ENCODE data around the gene TAS2R4.
"Not testable (repeated sequence)": the region's sequence is repeated elsewhere in the genome, so short reads cannot be mapped to it uniquely, and the experiment has no call there.

The TAS2R4 gene, protein sequence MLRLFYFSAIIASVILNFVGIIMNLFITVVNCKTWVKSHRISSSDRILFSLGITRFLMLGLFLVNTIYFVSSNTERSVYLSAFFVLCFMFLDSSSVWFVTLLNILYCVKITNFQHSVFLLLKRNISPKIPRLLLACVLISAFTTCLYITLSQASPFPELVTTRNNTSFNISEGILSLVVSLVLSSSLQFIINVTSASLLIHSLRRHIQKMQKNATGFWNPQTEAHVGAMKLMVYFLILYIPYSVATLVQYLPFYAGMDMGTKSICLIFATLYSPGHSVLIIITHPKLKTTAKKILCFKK

DNA sequence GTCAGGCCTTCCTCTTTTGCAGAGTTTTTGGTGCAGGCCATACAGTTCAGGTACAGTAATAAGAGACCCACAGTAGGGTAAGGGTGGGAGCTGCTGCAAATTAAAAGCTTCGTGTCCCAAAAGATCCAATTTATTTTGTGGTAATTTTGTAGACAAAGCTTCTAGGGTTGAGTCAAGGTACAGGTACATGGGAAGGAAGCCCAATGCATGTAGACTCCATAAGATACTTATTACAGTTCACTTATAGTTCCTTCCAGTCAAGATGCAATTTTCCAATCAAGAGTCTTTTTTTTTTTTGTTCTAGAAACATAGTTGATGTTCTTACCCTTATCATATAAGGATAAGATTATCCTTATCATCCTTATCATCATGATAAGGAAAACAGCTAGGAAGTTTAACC is at the start of gene TAS2R4:
TSS of gene TAS2R4 (plus strand) at position 301 of the 400 bp plus-strand sequence. CDS start 1,815 bp downstream, outside the sequence.
- DNase-seq (ENCODE audit: low read depth, low spot score), result no peak

DNA sequence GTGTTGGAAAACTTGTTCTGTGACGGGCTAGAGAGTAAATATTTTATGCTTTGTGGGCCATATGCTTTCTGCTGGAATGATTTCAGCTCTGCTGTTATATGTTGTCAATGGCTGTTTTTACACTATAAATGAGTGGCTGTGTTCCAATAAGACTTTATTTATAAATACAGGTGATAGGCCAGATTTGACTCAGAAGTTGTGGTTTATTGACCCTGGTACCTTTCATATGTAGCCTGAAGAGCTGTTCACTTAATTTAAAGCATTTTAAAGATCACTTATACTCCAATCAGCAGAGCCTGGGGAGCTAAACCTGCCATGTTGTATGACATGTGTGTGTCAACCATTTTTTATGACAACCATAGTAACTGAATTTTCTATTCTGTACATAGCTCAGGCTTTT is 47.5 kb upstream of the TAS2R4 start:
- DNase-seq (ENCODE audit: low read depth, low spot score), result no peak

DNA sequence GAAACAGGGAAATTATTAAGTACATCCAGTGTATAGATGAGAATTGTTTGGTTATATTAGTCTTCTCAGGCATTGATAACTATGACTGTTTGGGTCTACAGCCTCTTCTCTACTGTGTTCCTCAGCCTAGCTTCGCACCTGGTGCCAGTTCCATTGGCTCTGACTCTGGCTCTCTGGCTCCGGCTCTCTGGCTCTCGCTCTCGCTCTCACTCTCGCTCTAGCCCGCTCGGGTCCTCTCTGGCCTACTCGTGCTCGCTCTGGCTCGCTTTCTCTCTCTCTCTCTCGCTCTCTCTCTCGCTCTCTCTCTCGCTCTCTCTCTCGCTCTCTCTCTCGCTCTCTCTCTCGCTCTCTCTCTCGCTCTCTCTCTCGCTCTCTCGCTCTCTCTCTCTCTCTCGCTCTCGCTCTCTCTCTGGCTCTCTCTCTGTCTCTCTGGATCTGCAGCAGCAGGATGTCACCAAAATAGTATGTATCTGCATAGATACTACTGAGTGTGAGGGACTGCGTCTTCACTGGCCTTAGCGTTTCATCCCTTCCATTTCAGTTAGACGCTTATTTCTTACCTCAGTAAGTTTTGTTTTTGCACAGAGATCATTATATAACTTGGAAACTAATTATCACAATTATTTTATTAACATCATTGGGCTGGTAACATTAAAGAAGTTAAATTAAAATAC is 44.9 kb upstream of the TAS2R4 start:
- DNase-seq (ENCODE audit: low read depth, low spot score), result no peak

DNA sequence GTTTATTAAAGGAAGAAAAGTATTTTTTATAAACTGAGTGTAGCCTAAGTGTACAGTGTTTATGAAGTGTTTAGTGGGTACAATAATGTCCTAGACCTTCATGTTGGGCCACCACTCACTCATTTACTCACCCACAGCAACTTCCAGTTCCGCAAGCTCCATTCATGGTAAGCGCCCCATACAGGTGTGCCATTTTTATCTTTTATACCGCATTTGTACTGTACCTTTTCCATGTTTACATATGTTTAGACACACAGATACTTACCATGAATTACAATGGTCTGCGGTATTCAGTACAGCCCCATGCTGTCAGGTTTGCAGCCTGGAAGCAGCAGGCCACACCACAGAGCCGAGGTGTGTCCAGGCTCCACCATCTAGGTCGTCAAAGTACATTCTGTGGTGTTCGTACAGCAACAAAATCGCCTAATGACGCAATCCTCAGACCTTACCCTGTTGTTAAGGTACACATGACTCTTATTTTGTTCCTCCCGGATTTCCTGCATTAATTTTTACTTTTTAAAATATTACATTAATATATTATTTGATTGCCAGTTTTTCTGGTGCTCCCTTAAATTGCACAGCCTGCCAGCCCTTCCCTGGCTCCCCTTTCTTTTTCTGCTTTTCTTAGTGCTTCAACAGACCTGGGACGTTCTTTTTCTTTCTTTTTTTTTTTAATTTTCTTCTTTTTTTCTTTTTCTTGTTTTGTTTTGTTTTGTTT is 39.2 kb upstream of the TAS2R4 start:
- no peak for DNase-seq (ENCODE audit: low read depth, low spot score)

DNA sequence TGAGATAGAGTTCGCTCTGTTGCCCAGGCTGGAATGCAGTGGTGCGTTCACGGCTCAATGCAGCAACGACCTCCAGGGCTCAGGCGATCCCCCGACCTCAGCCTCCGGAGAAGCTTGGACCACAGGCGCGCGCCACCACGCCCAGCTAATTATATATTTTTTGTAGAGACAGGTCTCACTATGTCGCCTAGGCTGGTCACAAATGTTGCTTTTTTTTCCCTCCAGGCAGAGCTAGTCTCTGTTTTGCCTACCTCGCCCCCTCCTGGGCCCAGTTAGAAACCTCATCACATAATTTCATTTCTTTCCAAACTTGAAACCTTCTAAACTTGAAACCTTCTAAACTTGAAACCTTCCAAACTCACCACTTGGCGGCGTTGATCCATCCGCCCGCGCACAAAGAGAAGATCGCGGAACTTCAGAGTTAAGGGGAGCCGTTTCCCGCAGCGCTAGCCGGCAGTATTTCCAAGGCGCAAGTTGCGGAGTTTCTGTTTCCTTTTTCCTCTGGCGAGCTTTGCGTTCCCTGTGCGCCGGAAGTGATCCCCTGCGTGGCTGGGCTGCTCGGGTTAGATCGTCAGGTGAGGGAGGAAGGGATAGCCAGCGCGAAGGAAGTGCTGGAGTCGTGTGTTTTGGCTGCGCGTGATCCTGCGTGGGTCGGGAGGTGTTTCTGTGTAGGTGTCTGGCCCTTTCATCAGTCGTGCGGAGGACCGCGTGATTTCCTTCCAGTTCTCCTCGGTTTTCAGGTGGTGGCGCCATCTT is 38.5 kb upstream of the TAS2R4 start, which contains the start of gene SSBP1:
TSS of gene SSBP1 (plus strand) at position 523 of the 756 bp plus-strand sequence. CDS start 809 bp downstream, outside the sequence.
- DNase-seq (ENCODE audit: low read depth, low spot score), result peak; percentile 85

DNA sequence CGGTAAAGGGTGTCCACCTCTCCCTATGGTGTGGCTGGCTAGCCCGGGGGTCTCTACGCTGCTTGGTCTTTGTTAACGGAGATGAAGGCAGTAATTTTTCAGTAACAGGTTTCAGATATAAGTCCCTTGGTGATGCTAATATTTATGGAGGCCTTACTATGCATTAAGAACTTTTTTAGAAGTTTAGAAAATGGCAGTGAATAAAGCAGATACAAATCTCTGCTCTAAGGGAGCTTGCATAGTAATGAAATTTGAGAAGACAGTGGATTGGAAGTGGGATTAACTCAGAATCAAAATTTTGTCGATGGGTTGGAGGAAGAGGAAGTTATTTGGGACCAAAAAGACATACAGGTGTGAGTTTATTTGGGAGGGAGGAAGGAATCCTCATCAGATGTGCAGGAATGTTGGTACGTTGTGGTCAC is 37.9 kb upstream of the TAS2R4 start:
- DNase-seq (ENCODE audit: low read depth, low spot score), result no peak

DNA sequence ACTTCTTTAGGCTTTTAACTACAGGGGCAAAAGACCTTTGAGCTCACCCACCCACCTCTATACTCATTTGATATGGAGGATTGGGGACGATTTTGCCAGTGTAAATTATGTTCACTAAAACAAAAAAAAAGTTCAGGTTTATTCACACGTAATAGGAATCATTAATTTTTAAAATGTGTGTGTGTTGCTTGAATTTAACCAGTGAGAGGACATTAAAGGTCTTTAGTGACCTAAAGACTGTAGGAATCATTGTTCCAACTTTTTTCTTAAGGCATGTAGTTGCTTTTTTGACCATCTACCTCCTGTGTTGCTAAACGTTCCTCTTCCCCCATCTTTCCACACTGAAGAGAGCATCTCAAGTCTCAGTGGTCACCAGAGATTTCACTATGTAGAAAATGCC is 37.2 kb upstream of the TAS2R4 start:
- no peak for DNase-seq (ENCODE audit: low read depth, low spot score)

DNA sequence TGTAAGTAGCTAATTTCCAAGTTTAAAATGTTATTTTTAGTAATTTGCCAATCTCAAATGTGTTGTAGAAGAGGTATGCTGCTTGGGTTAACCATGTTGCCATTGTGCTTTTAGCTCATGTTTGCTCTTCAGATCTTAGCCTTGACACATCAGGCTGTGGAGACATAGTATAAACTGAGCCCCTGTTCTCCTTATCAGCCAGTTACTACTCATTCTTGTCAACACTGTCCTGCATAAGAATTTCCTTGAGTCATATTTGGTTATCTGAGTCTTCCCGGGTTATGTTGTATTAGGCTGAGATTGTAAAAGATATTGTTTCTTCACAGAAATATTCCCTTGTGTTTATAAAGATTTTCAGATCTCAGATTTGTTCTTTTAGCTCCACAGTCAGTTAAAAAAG is 34.2 kb upstream of the TAS2R4 start:
- DNase-seq (ENCODE audit: low read depth, low spot score), result no peak

DNA sequence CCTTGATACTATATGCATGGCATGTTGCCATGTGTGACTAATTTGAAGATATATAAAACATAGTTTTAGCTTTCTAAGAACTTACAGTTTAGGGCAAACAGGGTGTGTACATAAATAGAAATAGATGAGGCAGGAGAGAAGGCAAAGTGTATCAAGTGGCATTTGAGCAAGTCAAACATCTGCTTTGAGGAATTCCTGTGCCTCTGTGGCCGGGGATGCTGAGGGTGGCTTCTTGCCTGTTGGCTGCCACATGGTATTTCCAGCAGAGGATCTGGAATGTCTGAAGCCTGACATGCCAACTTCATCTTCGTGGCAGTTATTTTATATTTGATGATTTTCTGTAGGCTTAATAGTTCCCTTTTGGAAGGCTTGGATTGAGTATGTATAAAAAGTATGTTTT is 32.3 kb upstream of the TAS2R4 start:
- no peak for DNase-seq (ENCODE audit: low read depth, low spot score)

DNA sequence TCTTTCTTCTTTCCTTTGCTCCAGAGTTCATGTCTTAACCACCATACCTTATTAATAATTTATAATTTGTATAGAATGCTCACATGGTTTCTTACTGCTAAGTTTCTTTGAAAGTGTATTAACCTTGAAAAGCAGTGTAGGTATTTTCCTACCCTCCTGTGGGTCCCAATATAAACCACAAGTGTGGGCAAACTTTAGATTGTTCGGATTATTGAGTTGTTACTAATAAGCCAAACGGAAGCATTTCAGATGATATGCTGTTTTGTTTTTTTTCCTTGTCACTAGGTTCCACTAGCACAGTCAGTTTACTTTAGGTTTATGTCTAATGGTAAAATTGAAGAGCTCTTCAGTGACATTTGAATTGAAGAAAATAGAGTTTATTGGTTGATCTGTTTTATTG is 28.1 kb upstream of the TAS2R4 start:
- DNase-seq (ENCODE audit: low read depth, low spot score), result no peak

DNA sequence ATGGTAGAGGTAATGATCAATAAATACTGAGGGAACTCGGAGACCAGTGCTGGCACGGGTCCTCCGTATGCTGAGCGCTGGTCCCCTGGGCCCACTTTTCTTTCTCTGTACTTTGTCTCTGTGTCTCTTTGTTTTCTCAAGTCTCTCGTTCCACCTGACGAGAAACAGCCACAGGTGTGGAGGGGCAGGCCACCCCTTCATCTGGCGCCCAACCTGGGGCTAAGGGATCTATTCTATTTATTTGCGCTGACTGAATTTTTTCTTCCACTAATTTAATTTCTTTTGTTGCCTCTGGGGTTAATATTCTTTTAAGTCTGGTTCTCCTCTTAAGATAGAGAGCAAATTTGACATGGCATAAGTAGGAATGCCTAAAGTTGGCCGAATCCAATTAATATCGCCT is 24.6 kb upstream of the TAS2R4 start:
- not testable (repeated sequence) for DNase-seq (ENCODE audit: low read depth, low spot score)

DNA sequence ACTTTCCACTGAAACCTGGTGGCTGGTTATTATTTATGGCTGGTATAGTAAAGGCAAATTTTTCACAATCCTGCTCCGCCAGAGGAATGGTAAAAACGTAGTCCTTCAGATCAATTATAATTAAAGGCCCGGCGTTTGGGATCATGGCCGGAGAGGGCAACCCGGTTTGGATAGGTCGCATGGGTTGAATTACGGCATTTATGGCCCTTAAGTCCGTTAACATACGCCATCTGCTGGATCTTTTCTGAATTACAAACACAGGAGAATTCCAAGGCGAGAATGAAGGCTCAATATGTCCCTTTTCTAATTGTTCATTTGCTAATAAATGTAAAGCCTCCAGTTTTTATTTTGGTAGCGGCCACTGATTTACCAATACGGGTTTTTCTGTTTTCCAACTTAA is 23.8 kb upstream of the TAS2R4 start:
- no peak for DNase-seq (ENCODE audit: low read depth, low spot score)

DNA sequence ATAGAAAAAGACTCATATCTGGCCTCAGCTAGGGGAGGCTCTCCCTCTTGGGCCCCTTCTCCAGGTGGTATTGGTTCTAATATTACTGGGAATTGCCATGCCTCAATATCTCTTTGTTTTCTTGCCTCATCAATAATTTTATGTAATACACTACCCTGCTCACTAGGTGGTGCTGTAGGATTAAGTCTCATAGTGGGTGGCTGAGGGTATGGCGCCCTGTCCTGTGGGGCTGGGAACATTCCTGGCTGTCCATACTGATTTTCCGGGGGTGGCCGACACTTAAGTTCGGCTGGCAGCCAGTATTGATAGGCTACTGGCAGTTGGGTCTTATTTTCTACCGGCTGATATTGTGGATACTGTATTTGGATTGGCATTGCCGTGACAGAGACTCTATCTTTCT is 21.5 kb upstream of the TAS2R4 start:
- DNase-seq (ENCODE audit: low read depth, low spot score), result no peak

DNA sequence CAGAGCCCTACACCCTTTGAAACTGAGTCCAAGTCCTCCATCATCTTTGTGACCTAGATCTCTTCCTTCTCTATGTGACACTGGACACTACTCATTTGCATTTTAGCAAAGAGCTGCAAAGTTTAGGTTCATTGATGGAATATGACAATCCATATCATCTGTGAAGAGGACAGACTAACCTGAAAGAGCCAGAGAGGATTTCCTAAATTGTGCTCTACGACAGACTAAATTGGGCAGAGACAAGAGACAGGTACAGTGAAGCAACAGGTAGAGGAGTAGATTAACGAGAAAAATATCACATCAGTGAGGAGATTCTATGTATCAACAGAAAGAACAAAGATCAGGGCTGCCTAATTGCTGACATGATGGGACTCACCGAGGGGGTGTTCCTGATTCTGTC is 12.7 kb upstream of the TAS2R4 start, which contains the start of gene TAS2R3:
TSS of gene TAS2R3 (plus strand) at position 301 of the 400 bp plus-strand sequence. CDS start at position 363, 62 bp downstream.
- DNase-seq (ENCODE audit: low read depth, low spot score), result no peak

DNA sequence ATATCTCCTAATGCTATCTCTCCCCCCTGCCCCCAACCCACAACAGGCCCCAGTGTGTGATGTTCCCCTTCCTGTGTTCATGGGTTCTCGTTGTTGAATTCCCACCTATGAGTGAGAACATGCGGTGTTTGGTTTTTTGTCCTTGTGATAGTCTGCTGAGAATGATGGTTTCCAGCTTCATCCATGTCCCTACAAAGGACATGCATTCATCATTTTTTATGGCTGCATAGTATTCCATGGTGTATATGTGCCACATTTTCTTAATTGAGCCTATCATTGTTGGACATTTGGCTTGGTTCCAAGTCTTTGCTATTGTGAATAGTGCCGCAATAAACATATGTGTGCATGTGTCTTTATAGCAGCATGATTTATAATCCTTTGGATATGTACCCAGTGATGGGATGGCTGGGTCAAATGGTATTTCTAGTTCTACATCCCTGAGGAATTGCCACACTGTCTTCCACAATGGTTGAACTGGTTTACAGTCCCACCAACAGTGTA is 6.3 kb upstream of the TAS2R4 start:
- DNase-seq (ENCODE audit: low read depth, low spot score), result not testable (repeated sequence)

DNA sequence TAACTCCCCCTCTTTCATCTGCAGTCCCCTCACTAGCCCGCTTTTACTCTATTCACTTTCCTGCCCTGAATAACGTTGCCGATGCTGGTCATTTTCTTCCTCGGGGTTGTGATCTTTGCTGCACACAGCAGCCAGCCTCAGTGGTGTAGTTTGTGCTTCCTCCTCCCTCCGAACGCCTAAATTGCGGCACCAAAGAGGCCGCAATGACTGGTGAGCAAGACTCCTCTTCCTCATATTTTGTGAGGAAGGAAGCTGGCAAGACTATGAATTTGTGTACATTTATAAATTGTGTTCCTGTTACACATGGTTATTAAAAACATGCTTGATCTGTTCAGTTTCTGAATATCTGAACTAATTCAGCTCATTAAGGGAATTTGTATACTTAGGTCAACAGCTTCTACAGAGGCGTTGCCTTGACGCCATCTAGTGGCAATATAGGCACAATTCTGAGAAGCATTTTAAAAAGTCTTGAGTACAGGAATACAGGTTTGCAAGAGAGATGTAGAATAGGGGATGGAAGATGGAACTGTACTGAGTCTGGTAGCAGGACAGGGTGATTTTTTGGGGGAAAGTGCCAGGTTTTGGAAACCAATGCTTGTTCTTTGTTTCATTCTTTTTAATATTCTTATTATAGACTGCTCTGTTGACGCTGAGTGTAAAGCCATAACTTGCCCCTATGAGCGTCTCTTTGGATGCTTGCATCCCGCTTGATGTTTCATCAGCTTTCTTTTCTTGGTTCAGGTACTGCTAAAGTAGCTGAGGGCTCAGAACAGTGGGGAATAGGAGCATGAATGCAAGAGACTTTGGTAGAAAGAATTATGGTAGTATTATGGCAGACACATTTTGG is 9.5 kb downstream of the TAS2R4 start:
- no peak for DNase-seq (ENCODE audit: low read depth, low spot score)

DNA sequence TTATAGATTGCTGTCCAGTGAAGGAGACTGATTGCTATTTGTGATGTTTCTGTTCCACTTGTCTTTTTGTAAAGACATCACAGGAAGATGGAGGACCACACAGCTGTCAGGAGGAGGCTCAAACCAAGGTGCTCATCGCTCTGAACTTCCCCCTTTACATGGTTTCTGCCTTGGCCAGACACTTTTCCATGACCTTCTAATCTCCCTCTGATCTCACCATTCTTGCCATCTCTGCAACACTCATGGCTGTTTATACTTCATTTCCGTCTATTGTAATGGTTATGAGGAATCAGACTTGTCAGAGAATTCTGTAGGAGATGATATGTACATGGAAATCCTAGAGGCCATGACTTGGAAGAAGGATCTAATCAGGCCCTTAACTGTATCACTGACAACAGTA is 11.8 kb downstream of the TAS2R4 start:
- DNase-seq (ENCODE audit: low read depth, low spot score), result no peak

DNA sequence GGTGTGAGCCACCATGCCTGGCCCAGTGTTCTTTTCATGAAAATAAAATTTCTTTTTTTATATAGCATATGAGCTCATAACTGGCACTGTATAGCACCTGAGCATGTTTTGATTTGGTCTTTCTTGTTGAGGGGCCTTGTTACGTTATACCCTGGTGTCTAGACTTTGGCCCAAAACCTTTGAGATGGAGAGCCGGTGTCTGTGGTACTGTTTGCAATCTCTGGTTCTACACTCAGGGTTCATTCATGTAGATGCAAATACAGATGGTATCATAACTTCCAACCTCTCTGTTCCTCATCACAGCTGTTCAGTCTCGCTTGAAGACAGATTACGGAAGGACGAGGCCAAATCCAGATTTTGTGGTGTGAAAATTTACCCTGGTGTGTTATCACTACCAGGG is 13.4 kb downstream of the TAS2R4 start, which contains the start of gene TAS2R5:
TSS of gene TAS2R5 (plus strand) at position 301 of the 400 bp plus-strand sequence. CDS start 145 bp downstream, outside the sequence.
- DNase-seq (ENCODE audit: low read depth, low spot score), result no peak

DNA sequence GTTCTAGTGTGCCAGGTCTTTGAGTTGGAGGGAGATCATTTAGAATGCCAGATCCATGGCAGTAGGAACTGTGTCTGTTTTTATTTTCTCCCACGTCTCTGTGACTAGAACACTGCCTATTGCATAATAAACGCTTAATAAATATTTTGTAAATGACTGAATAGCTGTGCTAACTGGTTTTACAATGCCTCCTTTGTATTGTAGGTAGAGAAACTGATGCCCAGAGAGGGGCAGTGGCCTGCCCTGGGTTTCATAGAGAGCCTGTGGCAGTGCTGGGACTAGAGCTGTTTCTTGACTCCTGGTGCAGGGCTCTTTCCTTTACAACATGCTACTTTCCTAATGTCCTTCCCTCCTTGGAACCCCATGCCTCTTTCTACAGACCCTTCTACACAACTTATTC is 16.1 kb downstream of the TAS2R4 start:
- DNase-seq (ENCODE audit: low read depth, low spot score), result no peak

DNA sequence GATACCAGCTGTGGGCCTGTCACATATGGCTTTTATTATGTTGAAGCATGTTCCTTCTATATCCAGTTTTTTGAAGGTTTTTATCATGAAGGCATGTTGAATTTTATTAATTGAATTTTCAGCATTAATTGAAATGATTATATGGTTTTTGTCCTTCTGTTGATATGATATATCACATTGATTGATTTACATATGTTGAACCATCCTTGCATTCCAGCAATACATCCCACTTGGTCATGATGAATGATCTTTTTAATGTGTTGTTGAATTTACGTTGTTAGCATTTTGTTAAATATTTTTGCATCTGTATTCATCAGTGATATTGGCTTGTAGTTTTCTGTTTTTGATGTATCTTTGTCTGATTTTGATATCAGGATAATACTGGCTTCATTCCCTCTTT is 43.6 kb downstream of the TAS2R4 start:
- DNase-seq (ENCODE audit: low read depth, low spot score), result no peak

Data from activated CD4-positive, CD25-positive, alpha-beta regulatory T cell treated with anti-CD3 and anti-CD28 coated beads, Interleukin-2, amount 50 U/mL, for 16 hours (primary cell).